SU-DHL-6 (cell line): ENCODE results near the gene NPHP4.

ENCODE experiments used
- H2AFZ ChIP-seq: fragments of 200-600 bp; sonication (generic); 2 replicates; pipeline ENCODE4 v1.6.1; 2014; ENCODE audit warnings: low read depth, mild to moderate bottlenecking, moderate library complexity, mixed read lengths, antibody characterized with exemption, low read length; ENCODE audit not compliant: severe bottlenecking
- H3F3A ChIP-seq: fragments of 200-600 bp; shearing (Covaris generic); 2 replicates; pipeline ENCODE4 v1.6.0; 2016; ENCODE audit warnings: antibody characterized with exemption, mild to moderate bottlenecking; ENCODE audit not compliant: insufficient read depth
- H3K27ac ChIP-seq: fragments of 200-600 bp; sonication (generic); 2 replicates; pipeline ENCODE4 v1.5.1; 2016; ENCODE audit warnings: low read depth, mild to moderate bottlenecking, low read length, moderate library complexity, mixed read lengths
- H3K27me3 ChIP-seq: fragments of 200-600 bp; sonication (generic), shearing (Covaris generic); 2 replicates; pipeline ENCODE4 v1.6.0; 2014; ENCODE audit warnings: mild to moderate bottlenecking, low read length
- H3K36me3 ChIP-seq: fragments of 200-600 bp; sonication (generic); 2 replicates; pipeline ENCODE4 v1.6.1; 2014; ENCODE audit warnings: mild to moderate bottlenecking, low read length, mixed read lengths
- H3K4me2 ChIP-seq: fragments of 300-600, 200-600 bp; shearing (Covaris generic), sonication (generic); 2 replicates; pipeline ENCODE4 v1.6.0; 2014; ENCODE audit warnings: low read length, low read depth, mild to moderate bottlenecking; ENCODE audit not compliant: poor library complexity, severe bottlenecking
- H3K4me3 ChIP-seq: fragments of 200-600 bp; sonication (generic); 2 replicates; pipeline ENCODE4 v1.5.1; 2014; ENCODE audit warnings: antibody characterized with exemption, low read length, mild to moderate bottlenecking, mixed read lengths; ENCODE audit not compliant: insufficient read depth, poor library complexity, severe bottlenecking
- H3K79me2 ChIP-seq: fragments of 200-600 bp; sonication (generic); 2 replicates; pipeline ENCODE4 v1.6.1; 2014; ENCODE audit warnings: mild to moderate bottlenecking, low read length, moderate library complexity; ENCODE audit not compliant: insufficient read depth
- H3K9ac ChIP-seq: fragments of 200-600 bp; sonication (generic); 2 replicates; pipeline ENCODE4 v1.7.0; 2014; ENCODE audit warnings: mild to moderate bottlenecking, low read length
- H3K9me2 ChIP-seq: fragments of 200-600 bp; sonication (generic); replicated peaks from 2 replicates; pipeline ENCODE4 v1.6.1; 2014; ENCODE audit warnings: low read length; ENCODE audit not compliant: insufficient read depth
- H3K9me3 ChIP-seq: fragments of 200-600 bp; sonication (generic); 2 replicates; pipeline ENCODE4 v1.6.1; 2014; ENCODE audit warnings: low read length, mixed read lengths; ENCODE audit not compliant: insufficient read depth
- H4K20me1 ChIP-seq: fragments of 200-600 bp; sonication (generic); 2 replicates; pipeline ENCODE4 v1.6.1; 2014; ENCODE audit warnings: low read depth, mild to moderate bottlenecking, antibody characterized with exemption, low read length, moderate library complexity, mixed read lengths
- CTCF ChIP-seq: fragments of 200-600 bp; sonication (generic); IDR thresholded peaks from one replicate; pipeline ENCODE4 v1.5.1; 2017; ENCODE audit warnings: antibody characterized with exemption, mild to moderate bottlenecking, low read length, moderate library complexity; ENCODE audit not compliant: insufficient read depth, poor library complexity, severe bottlenecking
- EZH2phosphoT487 ChIP-seq: fragments of 200-600 bp; sonication (generic), shearing (Covaris generic); conservative IDR thresholded peaks from 2 replicates; pipeline ENCODE4 v1.6.1; 2018; ENCODE audit warnings: mild to moderate bottlenecking, antibody characterized with exemption, low read length, moderate library complexity, mixed read lengths

Gene NPHP4

DNA sequence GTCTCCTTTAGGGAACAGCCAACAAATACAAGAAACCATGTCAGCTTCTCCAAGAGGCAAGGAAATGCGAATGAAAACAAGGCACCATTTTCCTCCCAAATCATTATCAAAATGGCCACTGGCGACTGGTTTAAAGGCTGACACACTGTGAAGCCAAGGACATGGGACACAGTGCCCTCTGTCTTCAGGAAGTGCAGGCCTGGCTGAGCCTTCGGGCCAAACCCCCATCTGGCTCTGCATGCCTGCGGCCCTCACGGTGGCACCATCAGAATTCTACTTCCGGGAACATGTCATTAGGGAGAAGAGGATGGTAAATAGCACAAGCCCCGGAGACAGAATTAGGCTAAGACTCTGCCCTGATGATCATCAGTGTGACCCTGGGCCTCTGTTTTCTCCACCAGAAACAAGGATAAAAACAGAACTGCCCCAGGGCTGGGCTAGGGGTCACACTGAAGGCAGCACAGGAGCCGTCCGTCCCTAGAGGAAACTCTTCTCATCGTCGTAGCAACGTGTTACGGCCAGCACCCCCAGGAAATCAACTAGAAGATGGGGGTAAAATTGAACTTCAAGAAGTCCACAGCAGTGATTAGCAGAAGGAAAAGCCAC, 103.5 kb downstream of the NPHP4 start:
- H3K36me3 ChIP-seq, result no peaks in the 10 kb centered on the region
- no peaks in the 10 kb centered on the region for H3K79me2 ChIP-seq
- H3K27me3 ChIP-seq, result no peaks in the 10 kb centered on the region
- H3K4me2 ChIP-seq, result no peak overlapping the region
- no peaks in the 10 kb centered on the region for H3K9me3 ChIP-seq
- H4K20me1 ChIP-seq, result no peaks in the 10 kb centered on the region
- no peaks in the 10 kb centered on the region for H3K9me2 ChIP-seq
- no peaks in the 10 kb centered on the region for H3F3A ChIP-seq
- no peak for TF ChIP-seq EZH2phosphoT487
- no peak for TF ChIP-seq CTCF
- no peak overlapping the region for H3K27ac ChIP-seq
- H2AFZ ChIP-seq, result no peak overlapping the region
- no peak overlapping the region for H3K9ac ChIP-seq
- no peak overlapping the region for H3K4me3 ChIP-seq

GRCh38 chr1:5887971-5888361, 104.3 kb downstream of the NPHP4 start:
- H3K4me2 ChIP-seq, result no peak overlapping the region
- TF ChIP-seq EZH2phosphoT487 (no peak), CTCF (no peak)

DNA sequence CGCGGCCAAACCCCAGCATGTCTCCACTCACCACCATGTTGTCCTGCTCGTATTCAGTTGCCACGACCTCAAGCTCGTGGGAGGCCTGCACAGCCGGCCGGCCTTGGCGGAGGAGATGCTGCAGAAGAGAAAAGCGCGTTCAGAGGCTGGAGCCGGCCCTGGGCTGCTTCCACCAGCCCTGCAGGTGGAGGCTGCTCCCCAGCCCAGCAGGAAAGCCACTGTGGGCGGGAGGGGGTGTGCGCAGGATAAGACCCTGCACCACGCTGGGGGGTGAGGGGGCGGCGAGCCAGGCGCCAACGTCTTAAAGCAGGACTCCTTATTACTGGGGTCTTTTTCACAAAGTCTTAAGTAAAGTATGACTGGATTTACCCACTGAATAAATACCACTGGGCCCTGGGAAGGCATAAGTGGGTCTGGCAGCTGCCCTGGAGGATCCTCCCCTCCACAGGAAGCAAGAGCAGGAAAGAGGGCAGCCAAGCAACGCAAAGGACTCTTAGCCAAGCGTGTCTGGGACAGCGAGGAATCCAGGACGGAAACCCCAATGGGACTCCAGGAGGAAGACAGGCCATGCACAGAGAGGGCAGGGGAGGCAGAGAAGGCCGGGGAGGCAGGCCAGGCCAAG, 104.8 kb downstream of the NPHP4 start:
- H3F3A ChIP-seq, result no peaks in the 10 kb centered on the region
- TF ChIP-seq EZH2phosphoT487 (no peak), CTCF (no peak)
- no peaks in the 10 kb centered on the region for H3K9me3 ChIP-seq
- H4K20me1 ChIP-seq, result no peaks in the 10 kb centered on the region
- H3K27ac ChIP-seq, result no peak overlapping the region
- H3K27me3 ChIP-seq, result no peaks in the 10 kb centered on the region
- no peaks in the 10 kb centered on the region for H3K79me2 ChIP-seq
- H3K9me2 ChIP-seq, result no peaks in the 10 kb centered on the region
- no peaks in the 10 kb centered on the region for H3K36me3 ChIP-seq
- H3K9ac ChIP-seq, result no peak overlapping the region
- H3K4me3 ChIP-seq, result no peak overlapping the region
- H3K4me2 ChIP-seq, result no peak overlapping the region
- no peak overlapping the region for H2AFZ ChIP-seq

More at GRCh38 chr1:5887971-5888361, 104.3 kb downstream of the NPHP4 start:
- no peaks in the 10 kb centered on the region for H3K9me3 ChIP-seq
- H3K36me3 ChIP-seq, result no peaks in the 10 kb centered on the region
- no peak overlapping the region for H2AFZ ChIP-seq
- no peak overlapping the region for H3K27ac ChIP-seq
- H3K4me3 ChIP-seq, result no peak overlapping the region
- H3K79me2 ChIP-seq, result no peaks in the 10 kb centered on the region
- no peaks in the 10 kb centered on the region for H3K27me3 ChIP-seq
- H4K20me1 ChIP-seq, result no peaks in the 10 kb centered on the region
- H3K9ac ChIP-seq, result no peak overlapping the region
- H3F3A ChIP-seq, result no peaks in the 10 kb centered on the region
- no peaks in the 10 kb centered on the region for H3K9me2 ChIP-seq
